GM18870 (cell line): ENCODE results near the gene CBX7.

Source experiments
- ATAC-seq: cut with Tn5 transposase; IDR thresholded peaks from one replicate; pipeline ENCODE4 v1.9.1; 2021; ENCODE audit warnings: moderate library complexity; ENCODE audit not compliant: unreplicated experiment

The CBX7 gene

GRCh38 chr22:39094717-39095389, 57.6 kb downstream of the CBX7 start:
- ATAC-seq: no peak

GRCh38 chr22:39092111-39092862, 60.2 kb downstream of the CBX7 start:
- ATAC-seq: no peak

DNA sequence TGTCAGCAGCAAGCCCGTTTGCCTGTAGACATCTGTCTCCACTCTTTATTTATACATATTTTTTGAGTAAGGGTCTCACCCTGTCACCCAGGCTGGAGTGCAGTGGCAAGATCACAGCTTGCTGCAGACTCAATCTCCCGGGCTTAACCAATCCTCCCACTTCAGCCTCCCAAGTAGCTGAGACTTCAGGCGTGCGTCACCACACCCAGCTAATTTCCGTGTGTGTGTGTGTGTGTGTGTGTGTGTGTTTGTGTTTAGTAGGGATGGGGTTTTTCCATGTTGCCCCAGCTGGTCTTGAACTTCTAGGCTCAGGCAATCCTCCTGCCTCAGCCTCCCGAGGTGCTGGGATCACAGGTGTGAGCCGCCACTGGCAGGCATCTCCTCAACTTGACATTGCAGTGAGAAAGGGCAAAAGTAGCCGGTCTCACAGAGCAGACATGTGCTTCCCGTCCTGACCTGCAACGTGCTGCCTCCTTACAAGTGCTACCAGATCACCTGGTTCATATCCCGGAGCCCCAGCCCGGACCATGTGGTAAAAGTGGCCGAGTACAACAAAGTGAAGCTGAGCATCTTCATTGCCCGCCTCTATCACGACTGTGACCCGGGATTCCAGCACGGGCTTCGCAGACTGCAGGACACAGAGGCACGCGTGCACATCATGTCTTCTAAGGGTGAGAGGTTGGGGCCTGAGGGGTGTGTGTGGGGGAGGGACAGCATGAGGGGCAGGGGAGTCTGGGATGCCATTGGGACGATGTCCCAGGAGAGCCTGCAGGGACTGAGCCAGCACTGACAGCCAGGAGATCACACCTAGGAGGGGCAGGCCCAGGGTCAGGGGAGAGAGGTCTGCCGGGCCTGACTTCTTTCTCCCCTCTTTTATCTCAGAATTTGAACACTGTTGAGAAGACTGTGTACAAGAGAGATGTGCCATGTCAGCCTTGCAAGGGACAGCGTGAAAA, 61.1 kb downstream of the CBX7 start:
- no peak for ATAC-seq

GRCh38 chr22:39090426-39091064, 61.9 kb downstream of the CBX7 start:
- no peak for ATAC-seq

DNA sequence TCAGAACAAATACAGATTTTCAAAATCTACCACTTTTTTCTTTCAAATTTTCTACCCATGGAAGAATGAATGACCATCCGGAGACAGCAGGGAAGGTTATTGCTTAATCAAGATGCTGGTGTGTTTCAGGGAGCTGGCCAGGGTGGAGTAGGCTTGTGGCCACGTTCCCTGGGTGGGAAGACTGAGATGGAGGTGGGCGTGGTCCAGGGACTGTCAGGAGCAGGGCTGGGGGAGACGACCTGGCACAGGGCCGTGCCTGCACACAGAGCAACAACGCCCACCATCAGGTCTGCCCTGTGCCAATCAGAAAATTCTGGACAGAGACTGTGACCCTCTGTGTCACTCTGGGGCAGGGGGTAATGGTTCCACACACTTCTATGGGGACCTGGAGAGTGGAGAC, 62.6 kb downstream of the CBX7 start:
- no peak for ATAC-seq

DNA sequence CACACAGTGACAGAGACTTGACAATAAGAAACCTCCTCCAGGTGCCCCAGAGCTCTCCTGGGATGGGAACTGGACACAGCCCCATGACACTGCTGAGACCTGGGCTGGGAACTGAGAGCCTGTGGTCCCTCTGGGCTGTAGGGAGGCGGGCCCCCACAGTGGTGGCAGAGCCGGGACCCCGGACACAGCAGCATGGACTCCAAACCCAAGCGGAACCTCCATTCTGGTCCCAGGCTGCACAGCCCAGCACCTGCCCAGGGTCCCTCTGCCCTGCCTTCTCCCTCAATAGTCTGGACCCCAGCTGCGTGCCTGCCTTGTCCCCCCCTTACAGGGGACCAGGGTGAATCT, 63.8 kb downstream of the CBX7 start:
- ATAC-seq: no peak

GRCh38 chr22:39087881-39088684, 64.4 kb downstream of the CBX7 start:
- no peak for ATAC-seq

DNA sequence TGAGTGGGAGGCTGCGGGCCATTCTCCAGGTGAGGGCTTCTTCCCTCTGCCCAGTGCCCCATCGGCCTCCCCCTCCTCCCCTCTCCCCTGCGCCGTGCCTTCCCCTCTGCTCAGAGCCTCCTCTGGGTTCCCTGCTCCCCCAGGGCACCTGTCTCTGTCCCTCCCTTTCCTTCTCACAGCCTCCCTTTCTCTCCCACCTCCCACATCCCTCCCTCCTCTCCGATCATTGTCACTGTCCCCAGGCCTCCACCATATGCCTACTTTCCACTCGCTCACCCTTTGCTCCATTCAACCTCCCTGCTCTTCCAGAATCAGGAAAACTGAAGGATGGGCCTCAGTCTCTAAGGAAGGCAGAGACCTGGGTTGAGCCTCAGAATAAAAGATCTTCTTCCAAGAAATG, 65.4 kb downstream of the CBX7 start:
- ATAC-seq: no peak

GRCh38 chr22:39084666-39085065, 67.8 kb downstream of the CBX7 start:
- no peak for ATAC-seq

DNA sequence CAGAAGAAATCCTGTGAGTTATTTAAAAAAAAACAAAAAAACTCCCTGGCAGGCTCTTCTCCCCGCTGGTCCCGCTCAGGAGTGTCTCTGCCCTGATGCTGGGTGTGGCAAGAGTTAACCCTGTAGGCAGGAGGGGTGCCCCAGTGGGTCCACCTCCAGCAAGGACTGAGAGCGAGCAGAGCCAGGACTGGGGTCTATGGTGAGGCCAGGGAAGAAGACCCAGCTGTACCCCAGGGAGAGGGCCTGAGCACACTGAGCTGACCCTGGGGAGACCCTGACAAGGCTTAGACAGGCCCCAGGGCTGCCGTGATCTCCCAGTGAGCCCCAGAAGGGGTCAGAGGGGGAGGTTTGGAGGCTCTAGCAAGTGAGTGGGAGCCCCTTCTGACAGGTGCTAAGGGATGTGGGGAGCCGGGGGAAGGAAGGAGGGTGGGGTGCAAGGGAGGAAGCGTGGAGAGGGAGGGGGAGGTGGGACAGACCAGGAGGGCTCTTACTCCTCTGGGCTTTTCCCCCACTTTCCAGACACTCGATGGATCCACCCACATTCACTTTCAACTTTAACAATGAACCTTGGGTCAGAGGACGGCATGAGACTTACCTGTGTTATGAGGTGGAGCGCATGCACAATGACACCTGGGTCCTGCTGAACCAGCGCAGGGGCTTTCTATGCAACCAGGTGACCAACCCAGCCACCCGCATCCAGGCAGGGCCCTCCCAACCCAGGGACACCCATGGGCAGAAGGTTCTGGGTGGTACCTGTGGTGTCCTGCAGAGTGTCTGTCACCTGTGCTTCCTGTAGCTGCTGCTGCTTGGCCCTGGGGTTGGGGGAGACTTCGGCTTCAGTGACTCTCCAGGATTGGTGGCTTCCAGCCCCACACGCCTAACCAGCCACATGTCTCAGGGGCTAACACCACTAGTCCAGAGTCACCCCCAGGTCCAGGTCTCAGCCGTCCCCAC, 69.0 kb downstream of the CBX7 start:
- ATAC-seq: no peak

DNA sequence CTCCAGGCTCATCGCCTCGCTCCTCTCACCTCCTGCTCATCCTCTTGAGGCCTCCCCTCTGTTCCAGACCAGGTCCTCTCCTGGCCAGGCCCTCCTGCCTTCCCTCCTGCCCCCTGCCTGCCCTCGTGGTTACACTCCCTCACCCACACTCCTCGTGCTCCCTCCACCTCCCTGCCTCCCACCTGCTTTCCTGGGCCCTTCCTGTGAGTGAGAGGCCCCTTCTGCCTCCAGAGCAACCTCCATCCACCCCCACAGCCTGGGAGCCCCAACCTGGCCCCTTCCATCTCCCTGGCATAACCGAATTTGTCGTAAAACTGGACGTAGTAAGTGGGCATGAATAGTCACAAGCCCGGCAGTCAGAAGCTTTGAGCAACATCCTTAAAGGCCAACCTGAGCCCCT, 70.9 kb downstream of the CBX7 start:
- no peak for ATAC-seq

GRCh38 chr22:39081016-39081415, 71.5 kb downstream of the CBX7 start:
- ATAC-seq: no peak
